GM12865 (cell line): ENCODE results near the gene BPGM.

Source experiments
- DNase-seq: peaks from one replicate; pipeline ENCODE4 v3.0.0; 2010; ENCODE audit warnings: low read depth
- H3K4me3 ChIP-seq: 2 replicates; pipeline ENCODE4 v1.5.1; 2011; ENCODE audit warnings: mild to moderate bottlenecking, low read depth, low read length, control low read depth
- CTCF ChIP-seq: IDR thresholded peaks from 2 replicates; pipeline ENCODE4 v1.5.1; 2011; ENCODE audit warnings: low read length, control low read depth, low read depth, inconsistent platforms; ENCODE audit not compliant: insufficient read depth; ENCODE audit errors: missing control alignments

BPGM gene

GRCh38 chr7:134690614-134691504, 44.2 kb downstream of the BPGM start:
- no peak for TF ChIP-seq CTCF
- DNase-seq = no peak

GRCh38 chr7:134691546-134692343, 45.1 kb downstream of the BPGM start:
- H3K4me3 ChIP-seq = no peak overlapping the region
- DNase-seq = no peak
- TF ChIP-seq CTCF = no peak

More at GRCh38 chr7:134690614-134691504, 44.2 kb downstream of the BPGM start:
- no peak overlapping the region for H3K4me3 ChIP-seq

GRCh38 chr7:134692344-134692705, 45.7 kb downstream of the BPGM start:
- DNase-seq = no peak
- TF ChIP-seq CTCF = no peak
- H3K4me3 ChIP-seq = no peak overlapping the region

GRCh38 chr7:134693256-134693655, 46.6 kb downstream of the BPGM start:
- H3K4me3 ChIP-seq = no peak overlapping the region
- no peak for TF ChIP-seq CTCF
- DNase-seq = no peak

- peak; percentile 33 for TF ChIP-seq CTCF
- H3K4me3 ChIP-seq = no peak overlapping the region
- DNase-seq = no peak
These were observed 47.6 kb downstream of the BPGM start for GRCh38 chr7:134694299-134694698.

GRCh38 chr7:134694767-134695166, 48.1 kb downstream of the BPGM start:
- TF ChIP-seq CTCF = no peak
- no peak for DNase-seq
- H3K4me3 ChIP-seq = no peak overlapping the region
